H9 (cell line): Measurements from ENCODE around the gene PRKCA. TPM values are rescaled to one million over a fixed set of nuclear protein-coding genes. Genes with fewer than 3 reads are reported as not detected.

ENCODE experiments used
- DNase-seq: peaks from one replicate; pipeline ENCODE4 v3.0.0-alpha.2; 2017
- H2AFZ ChIP-seq: one replicate; pipeline ENCODE4 v1.6.1; 2013; ENCODE audit warnings: mild to moderate bottlenecking, low read length, control low read depth, moderate library complexity
- H2AK5ac ChIP-seq: 2 replicates; pipeline ENCODE4 v1.6.1; 2013; ENCODE audit warnings: low read length, control low read depth, mixed read lengths; ENCODE audit not compliant: insufficient read length
- H2BK120ac ChIP-seq: one replicate; pipeline ENCODE4 v1.6.1; 2013; ENCODE audit warnings: low read depth, mild to moderate bottlenecking, low read length, control low read depth, inconsistent platforms; ENCODE audit not compliant: poor library complexity, severe bottlenecking
- H2BK12ac ChIP-seq: 2 replicates; pipeline ENCODE4 v1.6.1; 2013; ENCODE audit warnings: low read length, control low read depth, mixed read lengths, low read depth; ENCODE audit not compliant: insufficient read length
- H2BK15ac ChIP-seq: 2 replicates; pipeline ENCODE4 v1.6.1; 2013; ENCODE audit warnings: low read depth, low read length, control low read depth
- H2BK20ac ChIP-seq: one replicate; pipeline ENCODE4 v1.6.1; 2013; ENCODE audit warnings: low read depth, mild to moderate bottlenecking, low read length, control low read depth, inconsistent platforms; ENCODE audit not compliant: poor library complexity, severe bottlenecking
- H2BK5ac ChIP-seq: 2 replicates; pipeline ENCODE4 v1.6.1; 2013; ENCODE audit warnings: low read length, control low read depth, mixed read lengths; ENCODE audit not compliant: insufficient read length
- H3K14ac ChIP-seq: 2 replicates; pipeline ENCODE4 v1.6.1; 2013; ENCODE audit warnings: low read length, control low read depth; ENCODE audit not compliant: insufficient read depth
- H3K18ac ChIP-seq: 2 replicates; pipeline ENCODE4 v1.6.1; 2013; ENCODE audit warnings: low read depth, mild to moderate bottlenecking, mixed read lengths, low read length, control low read depth; ENCODE audit not compliant: insufficient read length
- H3K23ac ChIP-seq: 2 replicates; pipeline ENCODE4 v1.6.1; 2013; ENCODE audit warnings: low read length, control low read depth, mixed read lengths, low read depth; ENCODE audit not compliant: insufficient read length
- H3K23me2 ChIP-seq: 2 replicates; pipeline ENCODE4 v1.6.1; 2013; ENCODE audit warnings: low read depth, mild to moderate bottlenecking, mixed read lengths, low read length, control low read depth; ENCODE audit not compliant: insufficient read length, poor library complexity, severe bottlenecking
- H3K27ac ChIP-seq: 2 replicates; pipeline ENCODE4 v1.5.1; 2013; ENCODE audit warnings: low read length, control low read depth, mixed read lengths, low read depth; ENCODE audit not compliant: insufficient read length
- H3K27me3 ChIP-seq: 2 replicates; pipeline ENCODE4 v1.6.1; 2013; ENCODE audit warnings: low read length, control low read depth, inconsistent platforms; ENCODE audit not compliant: insufficient read depth
- H3K4ac ChIP-seq: 2 replicates; pipeline ENCODE4 v1.6.1; 2013; ENCODE audit warnings: low read depth, mild to moderate bottlenecking, control low read depth, inconsistent platforms, low read length, moderate library complexity
- H3K4me1 ChIP-seq: 2 replicates; pipeline ENCODE4 v1.6.1; 2013; ENCODE audit warnings: low read length, control low read depth, inconsistent platforms; ENCODE audit not compliant: insufficient read depth
- H3K4me2 ChIP-seq: 2 replicates; pipeline ENCODE4 v1.6.1; 2013; ENCODE audit warnings: low read length, control low read depth, mixed read lengths; ENCODE audit not compliant: insufficient read length, insufficient read depth
- H3K56ac ChIP-seq: 2 replicates; pipeline ENCODE4 v1.6.1; 2013; ENCODE audit warnings: low read depth, mild to moderate bottlenecking, mixed read lengths, low read length, control low read depth; ENCODE audit not compliant: insufficient read length
- H3K79me1 ChIP-seq: 2 replicates; pipeline ENCODE4 v1.6.1; 2013; ENCODE audit warnings: low read depth, mild to moderate bottlenecking, moderate library complexity, low read length, control low read depth, inconsistent platforms; ENCODE audit not compliant: insufficient read depth, poor library complexity, severe bottlenecking
- H3K79me2 ChIP-seq: 2 replicates; pipeline ENCODE4 v1.6.1; 2013; ENCODE audit warnings: low read length, control low read depth, inconsistent platforms; ENCODE audit not compliant: insufficient read depth
- H3K9ac ChIP-seq: 2 replicates; pipeline ENCODE4 v1.6.1; 2013; ENCODE audit warnings: low read length, control low read depth, mixed read lengths; ENCODE audit not compliant: insufficient read length; ENCODE audit errors: extremely low read depth
- H3K9me3 ChIP-seq: one replicate; pipeline ENCODE4 v1.6.1; 2013; ENCODE audit warnings: low read depth, low read length, inconsistent platforms; ENCODE audit not compliant: control insufficient read depth
- H3T11ph ChIP-seq: one replicate; pipeline ENCODE4 v1.6.1; 2013; ENCODE audit warnings: mild to moderate bottlenecking, low read length, control low read depth, inconsistent platforms
- H4K20me1 ChIP-seq: one replicate; pipeline ENCODE4 v1.6.1; 2013; ENCODE audit not compliant: control insufficient read depth, insufficient read length, insufficient read depth
- H4K5ac ChIP-seq: 2 replicates; pipeline ENCODE4 v1.6.1; 2013; ENCODE audit warnings: low read depth, mild to moderate bottlenecking, mixed read lengths, low read length, control low read depth; ENCODE audit not compliant: insufficient read length
- H4K8ac ChIP-seq: replicated peaks from 2 replicates; pipeline ENCODE4 v1.6.1; 2013; ENCODE audit warnings: low read length, control low read depth, mixed read lengths, low read depth; ENCODE audit not compliant: insufficient read length
- H4K91ac ChIP-seq: 2 replicates; pipeline ENCODE4 v1.6.1; 2013; ENCODE audit warnings: low read depth, mild to moderate bottlenecking, moderate library complexity, mixed read lengths, low read length, control low read depth; ENCODE audit not compliant: insufficient read length
- H3K27ac Mint-ChIP-seq, 3 experiments: 2 replicates in 2 of 3; 3 replicates in 1 of 3; pipeline ENCODE4 v1.8.0; 2020 to 2021; ENCODE audit warnings: mixed read lengths in 3 of 3, mild to moderate bottlenecking in 1 of 3, moderate library complexity in 1 of 3
- H3K27me3 Mint-ChIP-seq: 2 replicates; pipeline ENCODE4 v1.8.0; 2021; ENCODE audit warnings: low read depth, mild to moderate bottlenecking, moderate library complexity, mixed read lengths
- H3K36me3 Mint-ChIP-seq, 3 experiments: 2 replicates in 2 of 3; 3 replicates in 1 of 3; pipeline ENCODE4 v1.8.0; 2020 to 2021; ENCODE audit warnings: low read depth in 3 of 3, mixed read lengths in 3 of 3; ENCODE audit not compliant: insufficient read depth in 1 of 3
- H3K4me1 Mint-ChIP-seq, 2 experiments: 2 replicates each; pipeline ENCODE4 v1.8.0; 2020; ENCODE audit warnings: mixed read lengths in 2 of 2
- H3K4me3 Mint-ChIP-seq, 2 experiments: 2 replicates in 1 of 2; 3 replicates in 1 of 2; pipeline ENCODE4 v1.8.0; 2020 to 2021; ENCODE audit warnings: mild to moderate bottlenecking in 2 of 2, mixed read lengths in 2 of 2, moderate library complexity in 1 of 2
- H3K9me3 Mint-ChIP-seq, 2 experiments: 2 replicates in 1 of 2; 3 replicates in 1 of 2; pipeline ENCODE4 v1.8.0; 2020; ENCODE audit warnings: mild to moderate bottlenecking in 2 of 2, mixed read lengths in 2 of 2, moderate library complexity in 1 of 2
- CTCF ChIP-seq: fragments of 200-600 bp; sonication (generic); conservative IDR thresholded peaks from 3 replicates; pipeline ENCODE4 v1.8.0; 2021; ENCODE audit warnings: antibody characterized with exemption, mild to moderate bottlenecking
- WGBS: extraction: QIAGEN DNeasy Blood & Tissue Kit; methylation state at CpG from one replicate; pipeline ENCODE4 v1.1.7; 2013; ENCODE audit warnings: missing lambda C conversion rate, low lambda C conversion rate, mixed read lengths; ENCODE audit not compliant: insufficient read length; ENCODE audit errors: extremely low coverage; 5-methylcytosine and 5-hydroxymethylcytosine counted together
- total RNA-seq: library from RNA; stranded (reverse); gene quantifications from 2 replicates; pipeline ENCODE4 v1.2.1, GENCODE V29; 2021

The PRKCA gene
- total RNA-seq, 1 experiment from 2014 or later = 10.5 TPM

DNA sequence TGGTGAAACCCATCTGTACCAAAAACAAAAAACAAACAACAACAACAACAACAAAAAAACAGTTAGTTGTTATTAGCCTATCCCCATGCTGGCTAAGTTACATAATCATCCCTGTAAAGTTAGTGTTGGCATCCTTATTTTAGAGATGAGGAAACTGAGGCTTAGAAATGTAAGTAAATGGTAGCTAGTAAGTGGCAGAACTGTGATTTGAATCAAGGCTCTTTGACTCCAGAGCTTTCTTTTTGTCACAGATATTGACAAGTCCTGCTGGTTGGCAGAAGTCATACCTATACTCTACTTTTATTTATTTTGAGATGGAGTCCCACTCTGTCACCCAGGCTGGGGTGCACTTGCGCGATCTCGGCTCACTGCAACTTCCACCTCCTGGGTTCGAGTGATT, 42.1 kb downstream of the PRKCA start:
- Mint-ChIP-seq H3K4me1 (peaks cover 9 to 13% of the 10 kb centered on the region in 2 experiments), H3K27me3 (no peaks in the 10 kb centered on the region), H3K4me3 (no peak overlapping the region), H3K36me3 (no peaks in the 10 kb centered on the region), H3K9me3 (no peaks in the 10 kb centered on the region), H3K27ac (no peak overlapping the region)
- H3K79me1 ChIP-seq = no peaks in the 10 kb centered on the region
- no peaks in the 10 kb centered on the region for H4K20me1 ChIP-seq
- no peak overlapping the region for H4K5ac ChIP-seq
- no peak overlapping the region for H3T11ph ChIP-seq
- H2AFZ ChIP-seq = no peak overlapping the region
- H3K79me2 ChIP-seq = no peaks in the 10 kb centered on the region
- no peaks in the 10 kb centered on the region for H3K4me1 ChIP-seq
- H3K27ac ChIP-seq = no peak overlapping the region
- H3K18ac ChIP-seq = no peak overlapping the region
- H3K4me2 ChIP-seq = no peak overlapping the region
- no peak overlapping the region for H2BK120ac ChIP-seq
- H3K56ac ChIP-seq = no peak overlapping the region
- H3K4ac ChIP-seq = no peak overlapping the region
- H4K91ac ChIP-seq = no peak overlapping the region
- H2AK5ac ChIP-seq = no peak overlapping the region
- H2BK5ac ChIP-seq = no peak overlapping the region
- H2BK15ac ChIP-seq = no peak overlapping the region
- no peaks in the 10 kb centered on the region for H3K23me2 ChIP-seq
- no peak overlapping the region for H2BK20ac ChIP-seq
- H3K27me3 ChIP-seq = no peaks in the 10 kb centered on the region
- H4K8ac ChIP-seq = no peak overlapping the region
- DNase-seq = no peak
- no peak overlapping the region for H3K14ac ChIP-seq
- H3K9ac ChIP-seq = no peak overlapping the region
- no peaks in the 10 kb centered on the region for H3K9me3 ChIP-seq
- H3K23ac ChIP-seq = no peak overlapping the region
- WGBS = no CpG with 5 or more reads among the region's 4 CpGs
- TF ChIP-seq CTCF = no peak
- H2BK12ac ChIP-seq = no peak overlapping the region
